PC-9 (cell line): ENCODE results near the gene RETREG3.

Experiments
- CTCF ChIP-seq: fragments of 200-600 bp; sonication (generic); conservative IDR thresholded peaks from 2 replicates; pipeline ENCODE4 v1.6.1; 2017; ENCODE audit warnings: mixed run types, antibody characterized with exemption, mild to moderate bottlenecking, moderate library complexity
- EZH2 ChIP-seq: fragments of 200-600 bp; sonication (generic); IDR thresholded peaks from 2 replicates; pipeline ENCODE4 v1.8.0; 2017; ENCODE audit warnings: antibody characterized with exemption, low read depth

GRCh38 chr17:42577140-42577531, 32.0 kb downstream of the RETREG3 start:
- TF ChIP-seq CTCF (no peak), EZH2 (no peak)
